Activated CD4-positive, alpha-beta T cell treated with anti-CD3 and anti-CD28 coated beads, Interleukin-2, amount 10 ng/mL, durations not matched to agents 24 days and 14 days (primary cell): ENCODE measurements around the gene ABHD14A. TPM values are rescaled to one million over a fixed set of nuclear protein-coding genes. Genes with fewer than 3 reads are reported as not detected.

Experiments
- DNase-seq: peaks from one replicate; pipeline ENCODE4 v3.0.0; 2022
- H3K27ac Mint-ChIP-seq: one replicate; pipeline ENCODE4 v1.8.0; 2022; ENCODE audit warnings: mild to moderate bottlenecking, mixed read lengths
- H3K27me3 Mint-ChIP-seq: one replicate; pipeline ENCODE4 v1.8.0; 2022; ENCODE audit warnings: mixed read lengths
- H3K36me3 Mint-ChIP-seq: one replicate; pipeline ENCODE4 v1.8.0; 2022; ENCODE audit warnings: low read depth, mild to moderate bottlenecking, mixed read lengths
- H3K4me1 Mint-ChIP-seq: one replicate; pipeline ENCODE4 v1.8.0; 2021; ENCODE audit warnings: mixed read lengths
- H3K4me3 Mint-ChIP-seq: one replicate; pipeline ENCODE4 v1.8.0; 2022; ENCODE audit warnings: mild to moderate bottlenecking, moderate library complexity, mixed read lengths
- H3K9me3 Mint-ChIP-seq: one replicate; pipeline ENCODE4 v1.8.0; 2021; ENCODE audit warnings: mixed read lengths
- intact Hi-C: fragments of 100-400 bp; cut with micrococcal nuclease; formaldehyde crosslinking; loops from one replicate; pipeline ENCODE4 v1.15.1; 2023
- total RNA-seq: library from RNA; stranded (reverse); gene quantifications from 2 replicates; pipeline ENCODE4 v1.2.3, GENCODE V29; 2022

Gene ABHD14A
- total RNA-seq, 1 donor from 2014 or later = 12.3 TPM

DNA sequence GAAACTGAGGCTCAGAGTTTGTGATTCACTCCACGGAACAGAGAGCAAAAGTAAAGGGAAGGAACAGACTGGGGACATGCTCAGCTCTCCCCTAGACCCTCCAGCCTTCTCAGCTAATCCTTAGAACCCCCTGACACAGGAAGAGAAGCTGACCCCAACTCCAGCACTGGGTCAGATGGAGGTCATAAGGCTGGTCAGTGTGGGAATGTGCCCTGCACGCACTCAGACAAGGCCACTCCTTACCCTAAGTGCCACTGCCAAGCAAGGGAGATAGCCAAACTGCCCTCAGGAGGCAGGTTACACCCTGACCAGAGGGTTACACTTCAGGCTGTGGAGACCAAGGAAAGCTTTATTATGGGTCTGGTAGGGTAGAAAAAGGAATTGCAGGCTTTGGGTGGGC lies 19.7 kb downstream of the ABHD14A start:
- H3K36me3 Mint-ChIP-seq = peaks cover 47% of the 10 kb centered on the region
- peaks cover 10% of the 10 kb centered on the region for H3K27me3 Mint-ChIP-seq
- intact Hi-C loops = loop anchor here (2.0 kb wide), 1 partner anchor 20 kb away; the partner anchor contains the start of genes ABHD14A and ABHD14B

DNA sequence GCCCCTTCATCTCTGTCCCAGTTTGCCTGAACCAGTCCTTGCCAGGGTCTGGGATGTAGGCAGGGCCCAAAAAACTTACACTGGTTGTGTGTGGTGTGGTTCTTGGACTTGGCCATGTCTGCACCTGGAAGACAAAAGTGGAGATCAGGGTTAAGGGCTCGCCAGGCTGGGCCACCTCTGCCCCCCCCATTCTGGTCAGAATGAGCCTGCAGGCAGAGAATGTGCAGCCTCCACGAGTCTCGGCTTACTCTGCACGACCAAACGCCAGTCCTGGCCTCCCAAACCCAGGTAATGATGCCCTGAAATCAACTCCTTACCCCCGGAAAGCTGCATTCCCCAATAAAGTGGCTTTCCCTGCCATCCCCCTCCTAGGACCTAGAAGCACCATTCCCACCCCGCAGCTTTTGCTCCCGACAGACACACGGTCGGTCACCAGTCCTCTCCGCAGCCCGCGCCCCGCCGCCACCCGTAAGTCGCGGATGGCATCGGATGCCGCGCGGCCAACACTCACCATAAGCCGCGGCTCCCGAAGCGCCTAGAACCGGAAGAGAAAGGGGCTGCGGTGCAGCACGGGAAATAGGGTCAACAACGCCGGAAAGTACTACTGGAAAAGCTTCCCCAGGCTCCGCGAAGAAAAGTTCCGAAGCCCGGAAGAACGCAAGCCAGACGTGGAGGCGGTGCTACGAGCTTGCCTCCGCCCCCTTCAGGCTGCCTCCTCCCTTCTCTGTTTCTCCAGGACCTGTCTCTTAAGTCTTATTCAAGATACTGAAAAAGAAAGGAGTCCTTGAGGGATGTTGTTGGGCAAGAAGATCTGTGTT lies 20.7 kb downstream of the ABHD14A start, which contains the start of gene RPL29:
TSS of gene RPL29 (minus strand) at position 550 of the 818 bp plus-strand sequence. CDS start at position 116, 434 bp downstream.
- peaks cover 47% of the 10 kb centered on the region for H3K36me3 Mint-ChIP-seq
- H3K27ac Mint-ChIP-seq = peak within 1 kb of the TSS; percentile 97
- peaks cover 20% of the 10 kb centered on the region for H3K4me1 Mint-ChIP-seq
- peak within 1 kb of the TSS; percentile 90 for H3K4me3 Mint-ChIP-seq
- intact Hi-C loops = loop anchor here (1.0 to 5.0 kb wide), 5 partner anchors 12 to 202 kb away; partner anchors contain the start of genes ABHD14A, ABHD14B, ACY1 and ALAS1
- H3K9me3 Mint-ChIP-seq = no peaks in the 10 kb centered on the region
- H3K27me3 Mint-ChIP-seq = peaks cover 16% of the 10 kb centered on the region
- peak; percentile 98 for DNase-seq

More for the DNA sequence above, 19.7 kb downstream of the ABHD14A start:
- no peak for DNase-seq
- peaks cover 20% of the 10 kb centered on the region for H3K4me1 Mint-ChIP-seq
- H3K4me3 Mint-ChIP-seq = peak overlapping the region; percentile 90
- no peaks in the 10 kb centered on the region for H3K9me3 Mint-ChIP-seq
- H3K27ac Mint-ChIP-seq = peak overlapping the region; percentile 97

DNA sequence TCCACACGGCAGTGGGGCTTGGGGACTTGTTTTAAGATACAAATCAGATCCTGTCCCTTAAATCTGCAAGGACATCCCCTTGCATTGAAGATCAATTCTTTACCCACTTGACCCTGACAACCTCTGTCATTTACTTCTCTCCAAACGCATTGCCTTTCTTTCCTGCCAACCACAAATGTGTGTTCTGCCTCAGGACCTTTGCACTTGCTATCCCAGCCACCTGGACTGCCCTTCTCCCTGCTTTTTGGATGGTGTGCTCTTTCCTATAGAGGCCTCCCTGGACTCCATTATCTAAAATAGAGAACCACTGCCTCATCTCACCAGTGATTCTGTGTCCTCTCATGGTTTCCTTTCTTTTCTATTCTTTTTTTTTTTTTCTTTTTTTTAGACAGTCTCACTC lies 22.3 kb downstream of the ABHD14A start:
- Mint-ChIP-seq H3K9me3 (no peaks in the 10 kb centered on the region), H3K27ac (no peak overlapping the region), H3K27me3 (peaks cover 16% of the 10 kb centered on the region), H3K36me3 (peaks cover 36% of the 10 kb centered on the region), H3K4me1 (peaks cover 19% of the 10 kb centered on the region), H3K4me3 (no peak overlapping the region)
- intact Hi-C loops = loop anchor here (5.0 kb wide), 1 partner anchor 200 kb away; the partner anchor contains the start of gene ALAS1
- no peak for DNase-seq

DNA sequence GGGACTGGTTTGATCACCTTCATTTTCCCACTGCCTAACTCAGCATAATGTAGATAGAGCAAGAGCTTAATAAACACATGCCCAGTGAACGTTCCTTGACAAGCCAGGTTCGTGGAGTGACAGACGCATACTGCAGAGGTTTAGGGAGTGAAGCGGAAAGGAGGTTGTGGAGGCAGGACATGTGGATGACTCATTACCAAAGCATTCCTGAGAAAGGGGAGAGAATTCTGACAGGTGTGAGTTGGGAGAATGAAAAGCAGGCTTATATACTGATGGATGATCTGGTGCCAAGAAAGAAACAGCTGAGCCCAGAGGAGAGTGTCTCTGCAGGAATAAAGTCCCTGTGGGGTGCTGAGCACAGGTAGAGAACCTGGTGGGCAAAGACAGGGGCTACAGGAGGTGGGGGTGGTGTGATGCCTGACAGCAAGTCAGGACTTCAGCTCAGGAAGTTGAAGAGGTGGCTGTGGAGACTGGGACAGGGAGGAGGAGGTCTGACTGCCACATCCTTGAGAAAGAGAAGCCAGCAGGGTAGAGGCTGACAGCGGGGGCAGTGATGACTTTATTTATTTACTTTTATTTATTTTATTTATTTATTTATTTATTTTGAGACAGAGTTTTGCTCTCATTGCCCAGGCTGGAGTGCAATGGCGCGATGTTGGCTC lies 23.2 kb downstream of the ABHD14A start:
- no peak for DNase-seq
- intact Hi-C loops = loop anchor here (5.0 kb wide), 1 partner anchor 199 kb away; the partner anchor contains the start of gene ALAS1
- peaks cover 16% of the 10 kb centered on the region for H3K27me3 Mint-ChIP-seq

DNA sequence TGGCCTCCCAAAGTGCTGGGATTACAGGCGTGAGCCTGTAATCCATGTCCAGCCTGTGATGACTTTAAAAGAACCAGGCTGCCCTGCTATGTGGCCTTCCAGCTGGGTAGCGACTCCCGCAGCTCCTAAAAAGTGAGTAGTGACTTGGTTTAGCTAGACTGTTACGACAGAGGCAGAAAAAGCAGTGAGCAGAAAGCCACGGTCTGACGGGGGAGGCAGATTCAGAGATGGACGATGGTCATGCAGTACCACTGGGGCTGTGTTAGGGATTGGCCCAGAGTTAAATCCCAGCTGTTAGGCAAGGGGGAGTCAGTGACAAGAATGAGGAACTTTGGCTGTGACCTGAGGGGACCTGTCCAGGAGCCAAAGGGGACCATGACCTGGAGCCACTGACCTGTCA lies 23.9 kb downstream of the ABHD14A start:
- Mint-ChIP-seq H3K4me1 (peaks cover 19% of the 10 kb centered on the region), H3K4me3 (no peak overlapping the region), H3K36me3 (peaks cover 21% of the 10 kb centered on the region), H3K9me3 (no peaks in the 10 kb centered on the region), H3K27ac (no peak overlapping the region), H3K27me3 (peaks cover 16% of the 10 kb centered on the region)
- no peak for DNase-seq
- intact Hi-C loops = loop anchor here (5.0 kb wide), 1 partner anchor 199 kb away; the partner anchor contains the start of gene ALAS1

More for the DNA sequence above, 23.2 kb downstream of the ABHD14A start:
- Mint-ChIP-seq H3K4me1 (peaks cover 19% of the 10 kb centered on the region), H3K4me3 (no peak overlapping the region), H3K36me3 (peaks cover 27% of the 10 kb centered on the region), H3K9me3 (no peaks in the 10 kb centered on the region), H3K27ac (no peak overlapping the region)

DNA sequence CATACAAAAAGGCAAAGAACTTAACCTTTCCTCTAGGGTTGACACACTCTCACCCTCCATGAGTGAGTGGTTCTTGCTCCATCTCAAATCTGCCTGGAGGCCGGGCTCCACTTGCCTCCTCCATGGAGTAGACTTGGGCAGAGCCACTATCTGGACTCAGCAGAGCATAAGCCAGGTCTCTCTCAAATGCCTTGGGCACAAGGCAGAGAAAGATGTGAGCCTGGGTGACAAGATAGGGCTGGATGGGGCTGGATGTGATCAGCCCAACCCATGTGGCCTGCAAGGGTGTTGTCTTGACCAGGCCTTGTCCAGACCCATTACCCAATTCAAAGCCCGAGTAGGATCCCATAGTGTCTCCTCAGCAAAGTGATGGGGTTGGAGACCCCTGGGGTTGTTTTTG lies 25.0 kb downstream of the ABHD14A start:
- H3K4me3 Mint-ChIP-seq = no peak overlapping the region
- intact Hi-C loops = loop anchor here (2.0 to 5.0 kb wide), 2 partner anchors 57 to 197 kb away; partner anchors contain the start of genes ALAS1 and DUSP7
- H3K36me3 Mint-ChIP-seq = peaks cover 10% of the 10 kb centered on the region
- H3K9me3 Mint-ChIP-seq = no peaks in the 10 kb centered on the region
- no peak for DNase-seq
- no peak overlapping the region for H3K27ac Mint-ChIP-seq
- H3K4me1 Mint-ChIP-seq = peaks cover 10% of the 10 kb centered on the region
- H3K27me3 Mint-ChIP-seq = peaks cover 16% of the 10 kb centered on the region

DNA sequence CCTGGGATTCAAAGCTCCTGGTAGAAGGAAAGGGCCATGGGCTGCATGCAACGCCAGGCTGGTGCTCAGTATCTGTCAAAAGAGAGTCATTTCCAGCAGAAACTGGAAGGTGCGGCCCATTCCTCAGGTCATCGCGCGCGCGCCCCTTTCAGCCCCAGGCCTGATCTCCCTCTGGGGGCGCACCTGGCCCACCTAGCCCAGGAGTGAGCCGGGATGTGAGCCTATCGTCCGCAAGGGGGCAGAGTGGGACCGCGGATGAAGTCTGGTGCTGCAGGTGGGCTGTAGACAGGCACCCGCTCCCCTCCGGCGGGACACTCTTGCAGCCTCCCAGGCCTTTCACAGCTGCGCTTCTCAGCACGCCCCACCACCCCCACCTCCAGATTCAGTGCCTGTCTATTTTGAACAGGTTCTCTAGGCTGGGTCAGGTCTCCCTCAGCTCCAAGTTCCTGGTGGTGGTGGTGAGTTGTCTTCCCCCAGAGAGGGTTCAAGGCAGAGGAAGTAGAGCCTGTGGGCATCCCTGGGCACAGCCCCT lies 26.6 kb downstream of the ABHD14A start:
- Mint-ChIP-seq H3K27me3 (peaks cover 16% of the 10 kb centered on the region), H3K27ac (no peak overlapping the region), H3K9me3 (no peaks in the 10 kb centered on the region), H3K4me1 (peaks cover 16% of the 10 kb centered on the region), H3K36me3 (no peaks in the 10 kb centered on the region), H3K4me3 (no peak overlapping the region)
- peak; percentile 96 for DNase-seq
- intact Hi-C loops = loop anchor here (1.0 to 2.0 kb wide), 3 partner anchors 55 to 143 kb away; partner anchors contain the start of gene DUSP7

DNA sequence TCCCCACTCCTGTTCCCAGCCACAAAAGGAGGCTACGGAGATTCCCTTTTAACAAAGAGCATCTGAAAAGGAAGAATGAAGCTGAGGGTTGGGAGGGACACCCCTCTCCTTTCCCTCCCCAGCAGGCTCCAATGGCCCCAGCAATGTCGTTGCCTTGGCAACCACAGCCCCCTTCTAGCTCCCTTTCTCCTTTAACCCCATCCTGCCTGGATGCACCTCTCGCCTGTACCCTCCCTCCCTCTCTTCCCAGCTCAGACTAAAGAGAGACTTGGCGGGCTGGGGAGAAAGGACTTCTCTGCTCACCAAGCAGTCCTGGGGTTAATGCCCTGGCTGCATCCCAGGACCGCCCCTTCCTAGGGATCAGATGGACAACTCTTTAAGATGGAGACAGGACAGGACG lies 27.9 kb downstream of the ABHD14A start:
- DNase-seq = no peak
- Mint-ChIP-seq H3K4me3 (no peak overlapping the region), H3K36me3 (no peaks in the 10 kb centered on the region), H3K27ac (no peak overlapping the region), H3K4me1 (peaks cover 16% of the 10 kb centered on the region), H3K27me3 (peaks cover 15% of the 10 kb centered on the region), H3K9me3 (no peaks in the 10 kb centered on the region)
- intact Hi-C loops = no loop called here

DNA sequence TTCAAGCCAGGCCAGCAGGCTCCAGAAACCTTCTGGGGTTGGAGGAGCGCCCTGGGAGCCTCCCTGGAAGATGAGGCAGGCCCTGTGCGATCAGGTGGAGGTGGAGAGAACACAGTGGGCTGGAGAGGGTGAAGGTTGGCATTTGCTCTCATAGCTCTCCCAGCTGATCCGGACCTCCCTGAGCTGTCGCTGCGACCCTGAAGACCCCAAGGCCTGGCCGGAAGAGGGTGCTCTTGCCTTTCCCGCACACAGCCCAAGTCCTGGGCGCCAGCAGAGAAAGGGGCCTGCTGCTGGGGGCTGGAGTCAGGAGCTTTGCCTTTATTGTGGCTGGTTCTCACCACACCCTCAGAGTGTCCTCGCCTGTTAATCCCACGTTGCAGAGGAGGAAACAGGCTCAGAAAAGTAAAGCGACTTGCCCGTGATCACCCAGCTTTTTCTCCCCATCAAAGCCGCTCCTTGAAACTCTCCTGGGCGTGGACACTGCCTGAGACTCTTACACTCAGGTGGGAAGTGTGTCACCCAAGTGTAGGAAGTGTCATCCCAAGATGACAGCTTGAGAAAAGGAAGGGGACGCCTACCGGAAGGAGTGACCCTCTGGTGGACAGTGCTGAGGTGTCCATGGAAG lies 29.4 kb downstream of the ABHD14A start:
- no peak overlapping the region for H3K27ac Mint-ChIP-seq
- no peak for DNase-seq
- no peak overlapping the region for H3K4me3 Mint-ChIP-seq
- peaks cover 7% of the 10 kb centered on the region for H3K27me3 Mint-ChIP-seq
- H3K9me3 Mint-ChIP-seq = no peaks in the 10 kb centered on the region
- H3K36me3 Mint-ChIP-seq = no peaks in the 10 kb centered on the region
- intact Hi-C loops = no loop called here
- H3K4me1 Mint-ChIP-seq = peaks cover 16% of the 10 kb centered on the region

DNA sequence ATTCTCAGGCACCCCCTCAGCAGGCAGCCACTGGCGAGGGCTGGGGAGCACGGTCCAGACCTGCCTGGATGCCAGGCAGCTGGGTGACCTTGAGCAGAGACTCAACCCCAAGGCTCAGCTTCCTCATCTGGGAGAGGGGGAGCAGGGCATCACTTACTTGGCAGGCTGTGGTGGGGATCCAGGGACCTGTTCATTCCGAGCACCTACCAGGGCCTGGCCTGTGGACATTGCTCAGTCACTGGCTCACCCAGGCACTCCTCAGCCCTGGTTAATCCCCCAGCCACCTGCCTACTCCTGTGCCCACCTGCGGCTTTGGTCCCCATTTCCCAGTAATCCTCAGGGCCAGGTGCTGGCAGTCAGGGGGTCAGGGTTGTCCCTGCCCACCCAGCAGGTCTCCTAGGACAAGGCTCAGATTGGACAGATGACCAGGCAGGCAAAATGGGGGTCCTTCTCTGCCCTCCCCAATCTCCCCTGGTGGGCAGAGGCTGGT lies 30.1 kb downstream of the ABHD14A start:
- intact Hi-C loops = no loop called here
- Mint-ChIP-seq H3K4me3 (no peak overlapping the region), H3K36me3 (no peaks in the 10 kb centered on the region), H3K27ac (no peak overlapping the region), H3K9me3 (no peaks in the 10 kb centered on the region), H3K27me3 (peaks cover 2% of the 10 kb centered on the region), H3K4me1 (peaks cover 16% of the 10 kb centered on the region)
- DNase-seq = no peak

DNA sequence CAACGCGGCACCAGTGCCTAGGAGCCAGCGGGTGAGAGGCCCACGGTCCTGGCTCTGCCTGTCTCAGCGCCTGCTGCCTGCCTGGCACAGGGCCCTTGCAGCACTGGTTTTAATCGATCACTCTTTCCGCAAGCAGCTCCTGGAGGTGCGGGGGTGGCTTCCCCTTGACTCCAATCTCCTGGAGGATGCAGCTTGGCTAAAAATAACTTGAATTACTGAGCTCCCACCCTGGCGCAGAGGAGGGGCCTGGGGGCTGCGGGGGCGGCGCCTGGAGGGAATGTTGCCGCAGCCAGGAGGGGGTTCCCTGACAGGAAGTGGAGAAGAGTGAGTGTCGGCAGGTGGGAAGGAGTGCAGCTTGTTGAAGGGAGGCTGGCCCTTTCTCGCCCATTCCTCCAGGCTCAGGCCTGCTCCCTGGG lies 30.7 kb downstream of the ABHD14A start:
- H3K36me3 Mint-ChIP-seq = no peaks in the 10 kb centered on the region
- no peaks in the 10 kb centered on the region for H3K9me3 Mint-ChIP-seq
- H3K27me3 Mint-ChIP-seq = peaks cover 3% of the 10 kb centered on the region
- H3K4me1 Mint-ChIP-seq = peaks cover 16% of the 10 kb centered on the region
- intact Hi-C loops = no loop called here
- no peak overlapping the region for H3K4me3 Mint-ChIP-seq
- no peak overlapping the region for H3K27ac Mint-ChIP-seq
- no peak for DNase-seq

DNA sequence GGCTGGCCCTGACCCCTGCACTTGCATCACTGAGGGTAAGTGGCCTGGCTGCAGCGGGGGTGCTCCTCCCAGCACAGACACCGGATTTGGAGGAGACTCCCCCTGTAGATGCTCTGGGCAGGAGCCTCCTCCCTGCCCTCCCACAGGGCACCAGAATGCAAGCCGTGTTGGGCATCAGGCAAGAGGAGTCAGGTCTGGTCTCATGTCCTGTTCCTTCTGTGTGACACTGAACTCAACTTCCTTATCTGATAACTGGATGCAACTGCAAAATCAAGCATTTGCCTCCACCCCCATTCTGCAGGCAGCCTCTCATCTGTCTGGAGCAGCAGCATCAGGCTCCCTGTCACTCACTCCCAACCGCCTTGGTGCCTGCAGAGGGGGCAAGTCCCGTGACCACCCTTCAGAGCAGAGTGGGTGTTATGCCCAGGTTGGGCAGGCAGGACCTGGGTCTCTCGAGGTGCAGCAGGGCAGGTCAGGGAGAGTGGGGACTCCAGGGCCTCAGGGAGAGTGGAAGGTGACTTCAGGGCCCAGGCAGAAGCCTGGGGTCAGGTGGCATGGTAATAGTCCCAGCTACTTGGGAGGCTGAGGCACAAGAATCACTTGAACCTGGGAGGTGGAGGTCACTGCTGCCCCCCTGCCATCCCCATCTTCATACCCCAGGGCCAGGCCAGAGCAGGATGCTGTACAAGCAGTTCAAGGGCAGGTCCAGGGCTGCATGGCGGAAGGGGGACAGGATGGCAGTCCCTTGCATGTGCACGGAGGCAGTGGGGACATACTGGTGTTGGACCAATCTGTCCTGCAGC lies 31.4 kb downstream of the ABHD14A start:
- no peak for DNase-seq
- intact Hi-C loops = no loop called here
- peaks cover 16% of the 10 kb centered on the region for H3K4me1 Mint-ChIP-seq
- no peaks in the 10 kb centered on the region for H3K9me3 Mint-ChIP-seq
- H3K27me3 Mint-ChIP-seq = peaks cover 3% of the 10 kb centered on the region
- H3K4me3 Mint-ChIP-seq = no peak overlapping the region
- no peak overlapping the region for H3K27ac Mint-ChIP-seq
- no peaks in the 10 kb centered on the region for H3K36me3 Mint-ChIP-seq

DNA sequence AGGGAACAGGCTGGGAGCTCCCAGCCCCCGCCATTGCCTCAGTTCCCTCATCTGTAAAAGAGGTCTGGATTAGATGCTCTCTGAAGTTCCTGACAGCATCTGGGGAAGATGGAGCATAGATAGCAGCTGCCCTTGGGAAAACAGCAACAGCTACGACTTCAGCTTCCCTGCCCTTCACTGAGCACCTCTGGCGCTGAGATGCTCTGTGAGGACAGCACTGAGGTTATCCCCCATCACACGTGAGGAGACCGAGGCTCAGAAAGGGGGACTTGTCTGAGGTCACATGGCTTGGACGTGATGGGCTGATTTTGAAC lies 31.9 kb downstream of the ABHD14A start:
- Mint-ChIP-seq H3K4me1 (peaks cover 16% of the 10 kb centered on the region), H3K36me3 (no peaks in the 10 kb centered on the region), H3K27me3 (peaks cover 3% of the 10 kb centered on the region), H3K9me3 (no peaks in the 10 kb centered on the region), H3K4me3 (no peak overlapping the region), H3K27ac (no peak overlapping the region)
- intact Hi-C loops = no loop called here
- DNase-seq = no peak
